Measurements from ENCODE around the gene NECAB3.

- TF ChIP-seq CTCF (IDR thresholded peaks at IDR 0.05) = no peak
- TF ChIP-seq POLR2A (IDR thresholded peaks at IDR 0.05) = no peak
These were observed 25.7 kb downstream of the NECAB3 start for GRCh38 chr20:33648396-33649004.

Measured in esophagus squamous epithelium (tissue), 4 donors.